ENCODE results near the gene COQ2. TPM values are rescaled to one million over a fixed set of nuclear protein-coding genes. Genes with fewer than 3 reads are reported as not detected.
"Not testable (repeated sequence)": the region's sequence is repeated elsewhere in the genome, so short reads cannot be mapped to it uniquely, and the experiment has no call there.

Gene COQ2
- total RNA-seq, 1 experiment from 2014 or later, result 19.8 TPM

DNA sequence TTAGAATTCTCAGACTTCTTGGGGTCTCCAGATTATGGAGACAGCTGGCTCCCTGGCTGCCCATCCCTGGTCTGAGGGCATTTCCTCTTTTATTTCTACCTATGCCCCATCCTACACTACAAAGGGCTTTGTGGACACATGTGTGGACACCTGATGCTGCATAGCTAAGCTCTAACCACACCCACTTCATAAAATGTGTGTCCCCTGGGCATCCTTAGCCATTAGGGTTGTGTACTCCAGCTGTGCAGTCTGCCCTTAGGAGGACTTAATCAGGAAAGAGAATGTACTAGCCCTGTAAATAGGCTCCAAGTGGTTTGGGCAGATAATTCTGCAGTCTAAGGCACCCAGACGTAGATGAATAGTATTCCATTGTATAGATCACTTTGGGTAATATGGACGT is 47.0 kb downstream of the COQ2 start:
- Histone ChIP-seq H3K23me2 (ENCODE audit: insufficient read length, low read depth, low read length, poor library complexity, severe bottlenecking) (no peaks in the 10 kb centered on the region), H2AFZ (ENCODE audit: low read length) (no peak overlapping the region), H2BK15ac (ENCODE audit: low read depth, low read length) (no peak overlapping the region), H3K79me2 (ENCODE audit: insufficient read depth, low read length) (no peaks in the 10 kb centered on the region), H4K8ac (replicated peaks; ENCODE audit: insufficient read length, low read depth, low read length) (no peak overlapping the region), H2AK5ac (ENCODE audit: insufficient read length, low read length) (no peak overlapping the region), H3T11ph (ENCODE audit: low read length) (no peak overlapping the region), H2BK20ac (ENCODE audit: low read depth, low read length, poor library complexity, severe bottlenecking) (no peak overlapping the region), H3K27me3 (ENCODE audit: insufficient read depth, low read length) (no peaks in the 10 kb centered on the region), H2BK12ac (ENCODE audit: insufficient read length, low read depth, low read length) (no peak overlapping the region), H3K23ac (ENCODE audit: insufficient read length, low read depth, low read length) (no peak overlapping the region), H4K5ac (ENCODE audit: insufficient read length, low read depth, low read length) (no peak overlapping the region), H2BK120ac (ENCODE audit: low read depth, low read length, poor library complexity, severe bottlenecking) (no peak overlapping the region), H3K4ac (ENCODE audit: low read depth, low read length) (no peak overlapping the region), H3K9ac (ENCODE audit: extremely low read depth, insufficient read length, low read length) (no peak overlapping the region), H3K4me2 (ENCODE audit: insufficient read depth, insufficient read length, low read length) (no peak overlapping the region), H3K56ac (ENCODE audit: insufficient read length, low read depth, low read length) (no peak overlapping the region), H4K20me1 (ENCODE audit: control insufficient read depth, insufficient read depth, insufficient read length) (no peaks in the 10 kb centered on the region), H3K27ac (ENCODE audit: insufficient read length, low read depth, low read length) (no peak overlapping the region), H3K9me3 (ENCODE audit: control insufficient read depth, low read depth, low read length) (no peaks in the 10 kb centered on the region), H3K18ac (ENCODE audit: insufficient read length, low read depth, low read length) (no peak overlapping the region), H3K79me1 (ENCODE audit: insufficient read depth, low read depth, low read length, poor library complexity, severe bottlenecking) (no peaks in the 10 kb centered on the region), H2BK5ac (ENCODE audit: insufficient read length, low read length) (no peak overlapping the region), H3K4me1 (ENCODE audit: insufficient read depth, low read length) (no peaks in the 10 kb centered on the region; the same call in 1 of the 2 replicates), H4K91ac (ENCODE audit: insufficient read length, low read depth, low read length) (no peak overlapping the region), H3K14ac (ENCODE audit: insufficient read depth, low read length) (no peak overlapping the region)
- WGBS (ENCODE audit: extremely low coverage, insufficient read length, low lambda C conversion rate), result no CpG with 5 or more reads among the region's 2 CpGs
- no peak for DNase-seq
- Mint-ChIP-seq H3K27ac (no peak overlapping the region), H3K36me3 (ENCODE audit: insufficient read depth in 1 of 3, low read depth in 3 of 3) (no peaks in the 10 kb centered on the region), H3K9me3 (no peaks in the 10 kb centered on the region), H3K4me3 (no peak overlapping the region), H3K27me3 (ENCODE audit: low read depth) (no peaks in the 10 kb centered on the region), H3K4me1 (peaks cover 16 to 19% of the 10 kb centered on the region in 2 experiments)
- TF ChIP-seq, protein P1, sequence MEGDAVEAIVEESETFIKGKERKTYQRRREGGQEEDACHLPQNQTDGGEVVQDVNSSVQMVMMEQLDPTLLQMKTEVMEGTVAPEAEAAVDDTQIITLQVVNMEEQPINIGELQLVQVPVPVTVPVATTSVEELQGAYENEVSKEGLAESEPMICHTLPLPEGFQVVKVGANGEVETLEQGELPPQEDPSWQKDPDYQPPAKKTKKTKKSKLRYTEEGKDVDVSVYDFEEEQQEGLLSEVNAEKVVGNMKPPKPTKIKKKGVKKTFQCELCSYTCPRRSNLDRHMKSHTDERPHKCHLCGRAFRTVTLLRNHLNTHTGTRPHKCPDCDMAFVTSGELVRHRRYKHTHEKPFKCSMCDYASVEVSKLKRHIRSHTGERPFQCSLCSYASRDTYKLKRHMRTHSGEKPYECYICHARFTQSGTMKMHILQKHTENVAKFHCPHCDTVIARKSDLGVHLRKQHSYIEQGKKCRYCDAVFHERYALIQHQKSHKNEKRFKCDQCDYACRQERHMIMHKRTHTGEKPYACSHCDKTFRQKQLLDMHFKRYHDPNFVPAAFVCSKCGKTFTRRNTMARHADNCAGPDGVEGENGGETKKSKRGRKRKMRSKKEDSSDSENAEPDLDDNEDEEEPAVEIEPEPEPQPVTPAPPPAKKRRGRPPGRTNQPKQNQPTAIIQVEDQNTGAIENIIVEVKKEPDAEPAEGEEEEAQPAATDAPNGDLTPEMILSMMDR (conservative IDR thresholded peaks at IDR 0.05), result no peak

DNA sequence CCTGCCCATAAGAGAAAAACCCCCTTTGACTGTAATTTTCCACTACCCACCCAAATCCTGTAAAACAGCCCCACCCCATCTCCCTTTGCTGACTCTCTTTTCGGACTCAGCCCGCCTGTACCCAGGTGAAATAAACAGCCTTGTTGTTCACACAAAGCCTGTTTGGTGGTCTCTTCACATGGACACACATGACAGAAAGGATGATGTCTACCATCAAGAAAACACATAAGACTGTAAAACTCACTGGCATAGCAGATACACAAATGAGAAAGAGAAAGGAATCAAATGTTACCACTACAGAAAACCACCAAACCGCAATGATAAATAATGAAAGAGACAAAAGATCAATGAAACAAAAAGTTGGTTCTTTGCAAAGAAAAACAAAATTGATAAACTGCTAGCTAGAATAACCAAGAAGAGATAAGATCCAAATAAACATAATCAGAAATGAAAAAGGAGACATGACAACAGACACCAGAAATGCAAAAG is 48.9 kb downstream of the COQ2 start:
- not testable (repeated sequence) for H3K56ac ChIP-seq (ENCODE audit: insufficient read length, low read depth, low read length); H2AFZ ChIP-seq (ENCODE audit: low read length); H3K36me3 Mint-ChIP-seq (ENCODE audit: insufficient read depth in 1 of 3, low read depth in 3 of 3); H4K91ac ChIP-seq (ENCODE audit: insufficient read length, low read depth, low read length); H2BK15ac ChIP-seq (ENCODE audit: low read depth, low read length); H3K9ac ChIP-seq (ENCODE audit: extremely low read depth, insufficient read length, low read length); H3K4me1 ChIP-seq (ENCODE audit: insufficient read depth, low read length); H3K27ac Mint-ChIP-seq; H3K23me2 ChIP-seq (ENCODE audit: insufficient read length, low read depth, low read length, poor library complexity, severe bottlenecking); H2BK20ac ChIP-seq (ENCODE audit: low read depth, low read length, poor library complexity, severe bottlenecking); H3T11ph ChIP-seq (ENCODE audit: low read length); H4K20me1 ChIP-seq (ENCODE audit: control insufficient read depth, insufficient read depth, insufficient read length); H3K27me3 ChIP-seq (ENCODE audit: insufficient read depth, low read length); H4K5ac ChIP-seq (ENCODE audit: insufficient read length, low read depth, low read length); H3K4me3 Mint-ChIP-seq; H3K23ac ChIP-seq (ENCODE audit: insufficient read length, low read depth, low read length); DNase-seq; H3K27ac ChIP-seq (ENCODE audit: insufficient read length, low read depth, low read length); H2AK5ac ChIP-seq (ENCODE audit: insufficient read length, low read length); H3K9me3 Mint-ChIP-seq; H3K18ac ChIP-seq (ENCODE audit: insufficient read length, low read depth, low read length); H3K4ac ChIP-seq (ENCODE audit: low read depth, low read length); H2BK12ac ChIP-seq (ENCODE audit: insufficient read length, low read depth, low read length); H3K79me1 ChIP-seq (ENCODE audit: insufficient read depth, low read depth, low read length, poor library complexity, severe bottlenecking); H2BK5ac ChIP-seq (ENCODE audit: insufficient read length, low read length); H3K79me2 ChIP-seq (ENCODE audit: insufficient read depth, low read length); H2BK120ac ChIP-seq (ENCODE audit: low read depth, low read length, poor library complexity, severe bottlenecking); H3K9me3 ChIP-seq (ENCODE audit: control insufficient read depth, low read depth, low read length); H3K4me2 ChIP-seq (ENCODE audit: insufficient read depth, insufficient read length, low read length); H3K27me3 Mint-ChIP-seq (ENCODE audit: low read depth); H4K8ac ChIP-seq (replicated peaks; ENCODE audit: insufficient read length, low read depth, low read length); H3K14ac ChIP-seq (ENCODE audit: insufficient read depth, low read length)
- no CpG with 5 or more reads among the region's 3 CpGs for WGBS (ENCODE audit: extremely low coverage, insufficient read length, low lambda C conversion rate)
- H3K4me1 Mint-ChIP-seq, result peaks cover 16 to 19% of the 10 kb centered on the region in 2 experiments

Measured in H9 (cell line).